Esophagus muscularis mucosa (tissue), 3 donors: ENCODE results near the gene ZNF804B.

Experiments
- CTCF ChIP-seq, 3 experiments: fragments of 200-600 bp in 2 of 3; fragments of 450-650 bp in 1 of 3; sonication (generic) in 2 of 3; IDR thresholded peaks; one replicate each; pipeline ENCODE4 v1.5.1; 2017 to 2019; ENCODE audit warnings: antibody characterized with exemption in 3 of 3, mild to moderate bottlenecking in 2 of 3, moderate library complexity in 1 of 3
- POLR2A ChIP-seq: fragments of 450-650 bp; IDR thresholded peaks from one replicate; pipeline ENCODE4 v1.6.1; 2017; ENCODE audit warnings: antibody characterized with exemption, moderate library complexity, mild to moderate bottlenecking, low read depth
- POLR2AphosphoS5 ChIP-seq, 2 donors: sonication (generic); formaldehyde crosslinking; IDR thresholded peaks; one replicate each; pipeline ENCODE4 v1.6.1; 2017; ENCODE audit warnings: antibody characterized with exemption in 2 of 2

GRCh38 chr7:89002981-89003956 lies 243.8 kb downstream of the ZNF804B start:
- TF ChIP-seq CTCF (IDR thresholded peaks at IDR 0.05) (no peak), POLR2A (no peak), POLR2AphosphoS5 (IDR thresholded peaks at IDR 0.05) (no peak)
